Caki2 (cell line): Measurements from ENCODE around the gene MBD5. TPM values are rescaled to one million over a fixed set of nuclear protein-coding genes. Genes with fewer than 3 reads are reported as not detected.

Experiments used
- DNase-seq: peaks from one replicate; pipeline ENCODE4 v3.0.0-alpha.2; 2015; ENCODE audit warnings: low read depth
- in situ Hi-C: cut with HindIII; loops from 2 replicates; pipeline ENCODE4 v1.10.0; 2016; ENCODE audit warnings: low sequenced_read_pairs, low pct_unique_long_range_greater_than_20kb, mixed read lengths
- total RNA-seq: library from RNA; depleted of rRNA; stranded (reverse); fragments of >200 nt; shearing (Covaris generic); gene quantifications from 2 replicates; pipeline ENCODE4 v1.2.3, GENCODE V29; 2014; ENCODE audit warnings: low replicate concordance

The MBD5 gene
- total RNA-seq, 1 experiment from 2014 or later, result 3.1 TPM

DNA sequence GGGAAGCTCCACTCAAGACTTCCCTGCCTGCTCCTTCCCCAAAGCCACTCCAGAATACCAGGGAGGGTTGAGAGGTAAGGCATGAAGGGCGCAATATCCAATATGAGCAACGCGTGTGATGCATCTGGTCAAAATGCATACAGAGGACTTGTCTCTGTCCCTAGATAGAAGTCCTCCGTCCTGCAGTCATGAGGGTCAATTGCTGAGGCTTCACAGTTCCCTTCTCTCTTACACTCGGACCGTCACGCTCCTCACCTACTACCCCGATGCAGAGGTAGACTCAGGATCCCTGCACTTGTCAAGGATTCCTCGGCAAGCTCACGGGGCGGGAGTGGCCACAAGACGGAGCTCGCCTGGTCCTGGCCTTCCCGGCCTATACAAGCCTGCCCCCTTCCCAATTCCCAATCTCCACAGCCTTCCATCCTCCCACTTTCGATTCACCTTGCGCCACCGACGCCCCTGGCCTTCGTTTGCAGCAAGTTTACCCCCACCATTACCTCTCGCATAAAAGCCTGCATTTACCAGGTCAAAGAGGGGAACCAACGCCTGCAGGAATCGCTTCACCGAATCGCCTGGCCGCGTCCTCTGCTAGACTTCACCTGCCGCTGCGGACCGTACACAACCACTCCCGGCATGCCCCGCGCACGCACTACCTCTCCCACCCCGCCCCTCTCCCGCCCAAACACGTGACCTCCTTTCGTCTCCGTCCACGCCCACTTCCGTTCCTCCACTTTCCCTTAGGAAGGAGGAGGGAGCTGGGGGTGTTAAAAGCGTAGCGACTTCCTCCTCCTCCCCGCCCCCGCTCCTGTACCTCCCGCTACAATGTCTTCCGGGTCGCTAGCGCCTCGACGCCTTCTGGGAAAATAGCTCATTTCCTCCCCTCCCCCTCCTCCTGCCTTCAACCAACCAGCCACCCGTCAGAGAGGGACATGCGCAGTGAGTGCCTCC is 506 bp upstream of the MBD5 start, which contains the start of gene ORC4:
ORC4 (minus strand) TSS at position 627 of the 948 bp plus-strand sequence. CDS start 44,779 bp downstream, outside the sequence.
- peak; percentile 100 for DNase-seq
- in situ Hi-C loops, result no loop called here

DNA sequence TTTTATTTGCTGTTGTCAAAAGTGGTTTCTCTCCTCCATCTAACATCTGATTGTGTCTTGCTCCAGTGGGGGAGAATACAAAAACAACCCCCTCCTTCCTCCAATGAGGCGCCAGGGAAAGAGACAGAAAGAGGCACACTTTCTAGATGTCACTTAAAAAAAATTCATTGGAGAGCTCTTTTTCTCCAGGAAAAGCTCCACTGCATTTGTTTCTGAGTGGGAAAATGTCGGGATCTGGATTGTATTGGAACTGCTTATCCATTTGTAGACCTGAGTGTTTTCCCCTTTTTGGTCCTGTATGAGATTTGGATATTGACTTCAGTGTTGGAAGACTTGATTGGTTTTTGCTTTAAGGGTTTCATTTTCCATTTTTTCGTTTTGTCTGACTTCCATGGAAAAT is 995 bp downstream of the MBD5 start:
- DNase-seq, result no peak
- in situ Hi-C loops, result no loop called here

- in situ Hi-C loops, result no loop called here
- DNase-seq, result no peak
These were observed 1.5 kb downstream of the MBD5 start for GRCh38 chr2:148022351-148022750.

GRCh38 chr2:148022882-148023281 is 2.0 kb downstream of the MBD5 start:
- DNase-seq, result no peak
- in situ Hi-C loops, result no loop called here

- in situ Hi-C loops, result no loop called here
- DNase-seq, result no peak
These were observed 3.0 kb downstream of the MBD5 start for GRCh38 chr2:148023861-148024260.

- DNase-seq, result no peak
- in situ Hi-C loops, result no loop called here
These were observed 5.7 kb downstream of the MBD5 start for GRCh38 chr2:148026573-148026972.

DNA sequence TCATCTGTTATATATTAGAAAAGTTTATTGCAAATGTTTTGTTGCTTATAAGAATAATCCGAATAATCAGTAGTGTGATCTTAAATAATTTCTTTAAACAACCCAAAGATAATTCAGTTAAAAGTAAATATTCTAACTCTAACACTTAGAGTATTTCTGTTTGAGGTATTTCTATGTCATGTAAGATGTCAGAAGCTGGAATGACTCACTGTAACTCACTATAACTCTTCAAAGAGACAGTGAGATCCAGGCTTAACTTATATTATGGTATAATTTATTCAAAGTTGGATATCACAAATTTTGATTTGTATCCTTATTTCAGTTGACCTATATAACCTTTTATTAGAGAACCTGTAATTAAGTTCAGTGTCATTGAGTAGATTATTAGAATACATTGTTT is 6.9 kb downstream of the MBD5 start:
- no peak for DNase-seq
- in situ Hi-C loops, result no loop called here

GRCh38 chr2:148028781-148029180 is 7.9 kb downstream of the MBD5 start:
- in situ Hi-C loops, result no loop called here
- no peak for DNase-seq

DNA sequence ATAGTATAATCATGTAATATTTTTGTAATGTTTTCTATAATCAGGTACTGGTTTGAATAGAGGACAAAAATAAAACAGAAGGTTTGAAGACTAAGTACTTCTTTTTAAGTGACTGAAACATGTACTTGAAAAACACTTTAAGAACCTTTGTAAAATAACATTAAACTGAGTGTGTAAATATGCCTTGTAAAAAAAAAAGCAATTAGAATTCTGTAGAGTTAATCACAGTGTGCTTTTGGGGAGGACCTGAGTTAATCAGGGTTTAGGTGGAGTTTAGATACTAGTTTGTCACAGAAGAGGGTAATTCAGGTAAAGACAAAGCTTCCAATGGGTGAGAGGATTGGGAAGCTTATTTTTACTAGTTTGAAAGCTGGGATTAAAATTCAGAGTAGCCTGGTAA is 10.3 kb downstream of the MBD5 start:
- no peak for DNase-seq
- in situ Hi-C loops, result no loop called here

DNA sequence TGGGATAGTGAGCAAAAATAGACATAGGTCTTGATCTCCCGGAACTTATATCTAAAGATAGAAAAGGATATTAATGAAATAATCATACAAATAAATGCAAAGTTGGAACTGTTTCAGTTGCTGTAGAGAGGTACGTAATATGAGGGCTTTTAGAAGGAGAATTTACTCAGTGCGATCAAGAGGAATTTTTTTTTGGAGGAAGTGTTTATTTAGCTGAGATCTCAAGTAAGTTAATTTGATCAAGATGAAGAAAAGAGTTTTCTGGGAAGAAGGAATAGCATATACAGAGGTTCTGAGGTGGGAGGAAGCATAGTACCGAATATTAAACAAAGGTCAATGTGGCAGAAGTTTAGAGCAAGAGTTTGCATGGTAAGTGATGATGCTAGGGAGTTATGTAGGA is 11.3 kb downstream of the MBD5 start:
- no peak for DNase-seq
- in situ Hi-C loops, result no loop called here

DNA sequence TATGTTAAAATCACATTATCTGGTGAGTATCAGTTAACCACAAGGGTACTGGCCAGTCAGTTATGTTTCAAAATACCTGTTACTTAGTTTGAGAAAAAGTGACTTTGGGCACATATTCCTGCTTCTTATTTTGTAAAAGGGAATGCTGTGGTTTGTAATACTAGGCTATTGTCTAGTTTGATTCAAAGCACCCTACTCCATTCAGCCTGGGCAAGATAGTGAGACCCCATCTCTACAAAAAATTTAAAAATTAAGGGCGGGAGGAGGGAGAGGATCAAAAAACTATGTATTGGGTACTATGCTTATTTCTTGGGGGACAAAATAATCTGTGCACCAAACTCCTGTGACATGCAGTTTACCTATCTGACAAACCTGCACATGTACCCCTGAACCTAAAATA is 18.9 kb downstream of the MBD5 start:
- no peak for DNase-seq
- in situ Hi-C loops, result no loop called here

- DNase-seq, result no peak
- in situ Hi-C loops, result no loop called here
These were observed 21.3 kb downstream of the MBD5 start for GRCh38 chr2:148042219-148042618.

DNA sequence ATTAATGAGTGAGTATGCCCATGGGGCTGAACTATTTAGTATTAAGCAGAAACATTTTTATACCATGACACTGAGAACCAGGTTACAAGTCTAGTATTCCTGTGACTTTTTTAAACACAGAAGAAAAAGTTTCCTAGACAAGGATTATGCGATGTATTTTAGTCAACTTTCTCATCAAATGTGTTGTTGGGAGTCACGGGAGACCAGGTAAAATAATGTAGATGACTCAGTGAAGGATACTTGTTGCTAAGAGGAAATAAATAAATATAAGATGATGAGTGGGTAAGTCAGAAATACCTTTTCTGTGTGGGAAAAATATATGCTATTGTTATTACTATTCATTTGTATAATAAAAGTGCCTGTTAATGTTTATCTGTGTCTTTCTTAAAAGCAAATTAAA is 23.4 kb downstream of the MBD5 start:
- DNase-seq, result peak; percentile 13
- in situ Hi-C loops, result no loop called here

GRCh38 chr2:148046802-148047201 is 25.9 kb downstream of the MBD5 start:
- DNase-seq, result no peak
- in situ Hi-C loops, result no loop called here

- in situ Hi-C loops, result no loop called here
- DNase-seq, result no peak
These were observed 27.8 kb downstream of the MBD5 start for GRCh38 chr2:148048475-148049221.

GRCh38 chr2:148049284-148049683 is 28.4 kb downstream of the MBD5 start:
- in situ Hi-C loops, result no loop called here
- DNase-seq, result no peak

DNA sequence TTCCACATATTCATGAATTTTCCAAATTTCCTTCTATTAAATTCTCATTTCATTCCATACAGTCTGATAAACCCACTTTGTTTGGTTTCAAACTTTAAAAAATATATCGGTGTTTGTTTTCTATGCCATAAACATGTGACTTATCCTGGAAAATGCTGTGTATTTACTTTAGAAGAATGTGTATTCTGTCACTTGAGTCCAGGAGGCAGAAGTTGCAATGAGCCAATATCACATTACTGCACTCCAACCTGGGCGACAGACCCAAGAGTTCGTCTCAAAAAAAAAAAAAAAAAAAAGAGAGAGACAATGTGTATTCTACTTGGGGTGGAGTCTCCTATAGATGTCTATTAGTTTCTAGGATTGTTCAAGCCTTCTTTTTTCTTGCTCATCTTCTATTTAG is 31.8 kb downstream of the MBD5 start:
- no peak for DNase-seq
- in situ Hi-C loops, result no loop called here

DNA sequence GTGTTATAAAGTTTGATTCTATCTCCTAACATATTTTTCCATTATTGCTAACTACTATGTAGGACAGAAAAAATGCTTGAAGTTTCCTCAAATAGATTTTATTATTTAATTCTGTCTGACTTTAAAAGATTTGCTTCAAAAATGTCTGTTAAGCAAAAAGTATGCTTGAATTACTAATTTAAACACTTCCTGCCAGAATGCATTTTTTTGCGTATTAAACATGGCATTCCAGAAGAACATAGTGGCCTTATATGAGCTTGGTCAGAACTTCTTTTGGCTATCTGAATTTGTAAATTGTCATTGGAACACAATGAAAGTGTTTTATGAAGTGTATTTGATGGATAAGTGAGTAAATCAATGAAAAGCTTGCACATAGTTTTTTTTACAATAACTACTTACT is 37.8 kb downstream of the MBD5 start:
- in situ Hi-C loops, result no loop called here
- no peak for DNase-seq

GRCh38 chr2:148063633-148064032 is 42.7 kb downstream of the MBD5 start:
- in situ Hi-C loops, result no loop called here
- DNase-seq, result no peak
